DMS114 treated with DMSO at 0.1 percent for 48 hours (cell line): ENCODE data around the gene PHF13.
"Not testable (repeated sequence)": the region's sequence is repeated elsewhere in the genome, so short reads cannot be mapped to it uniquely, and the experiment has no call there.

Source experiments
- DNase-seq: peaks from one replicate; lab custom pipeline; 2025; ENCODE audit not compliant: unreplicated experiment; lab: John Stamatoyannopoulos, UW

The PHF13 gene

GRCh38 chr1:6586404-6586816 is 27.1 kb upstream of the PHF13 start:
- DNase-seq, result no peak

- DNase-seq, result no peak
These were observed 26.1 kb upstream of the PHF13 start for GRCh38 chr1:6587261-6588005.

- no peak for DNase-seq
These were observed 25.2 kb upstream of the PHF13 start for GRCh38 chr1:6588128-6588892.

DNA sequence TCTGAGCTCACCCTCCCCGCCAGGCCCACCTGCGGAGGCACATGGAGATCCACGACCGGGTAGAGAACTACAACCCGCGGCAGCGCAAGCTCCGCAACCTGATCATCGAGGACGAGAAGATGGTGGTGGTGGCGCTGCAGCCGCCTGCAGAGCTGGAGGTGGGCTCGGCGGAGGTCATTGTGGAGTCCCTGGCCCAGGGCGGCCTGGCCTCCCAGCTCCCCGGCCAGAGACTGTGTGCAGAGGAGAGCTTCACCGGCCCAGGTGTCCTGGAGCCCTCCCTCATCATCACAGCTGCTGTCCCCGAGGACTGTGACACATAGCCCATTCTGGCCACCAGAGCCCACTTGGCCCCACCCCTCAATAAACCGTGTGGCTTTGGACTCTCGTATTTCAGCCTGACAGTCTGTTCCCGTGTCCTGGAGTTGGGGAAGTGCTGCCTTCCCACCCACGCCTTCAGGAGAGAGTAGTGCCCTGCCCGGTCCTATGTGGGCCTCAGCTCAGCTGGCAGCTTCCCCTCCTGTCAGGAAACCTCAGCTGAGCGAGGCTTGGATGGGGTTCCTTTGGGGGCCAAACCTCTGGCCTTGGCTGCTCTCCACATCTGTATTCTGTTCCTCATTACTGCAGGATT is 24.5 kb upstream of the PHF13 start:
- no peak for DNase-seq

DNA sequence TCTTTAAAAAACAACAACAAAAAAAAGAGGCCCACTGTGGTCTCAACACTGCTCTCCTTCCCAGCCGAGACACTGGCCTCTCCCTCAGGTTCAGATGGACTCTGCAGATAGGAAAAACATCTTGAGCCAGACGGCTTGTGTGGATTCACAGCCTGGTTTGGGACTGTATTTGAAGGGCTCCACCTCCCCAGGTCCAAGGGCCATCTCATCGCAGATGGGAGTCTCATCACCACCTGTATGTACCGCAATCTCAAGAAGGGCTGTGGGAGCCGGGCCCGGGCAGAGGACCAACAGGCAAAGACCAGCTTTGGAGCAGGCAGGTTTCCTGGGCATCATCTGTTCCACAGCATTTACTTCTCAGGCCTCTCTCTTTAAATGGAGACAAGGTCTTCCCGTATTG is 23.5 kb upstream of the PHF13 start:
- no peak for DNase-seq

GRCh38 chr1:6591222-6591621 is 22.3 kb upstream of the PHF13 start:
- no peak for DNase-seq

GRCh38 chr1:6591644-6592043 is 21.9 kb upstream of the PHF13 start:
- no peak for DNase-seq

DNA sequence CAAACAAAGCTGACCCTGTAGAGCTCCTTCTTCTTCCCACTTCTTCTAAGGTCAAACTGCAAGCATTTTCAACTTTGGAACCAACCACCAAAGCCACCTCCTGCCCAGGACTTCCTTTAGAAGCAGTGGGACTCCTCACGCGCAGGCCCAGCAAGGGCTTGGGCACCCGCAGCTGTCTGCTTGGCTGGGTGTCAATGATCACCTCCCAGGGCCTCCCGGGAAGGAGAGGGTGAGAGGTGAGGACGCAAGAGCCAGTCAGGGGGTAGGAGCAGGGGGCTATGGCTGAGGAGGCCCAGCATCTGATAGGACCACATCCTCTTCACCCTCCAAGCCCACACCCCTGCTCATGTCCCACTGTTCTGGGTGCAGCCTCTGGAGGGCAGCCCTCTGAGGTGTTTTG is 21.1 kb upstream of the PHF13 start:
- no peak for DNase-seq

GRCh38 chr1:6592865-6593593 is 20.5 kb upstream of the PHF13 start:
- DNase-seq, result no peak

DNA sequence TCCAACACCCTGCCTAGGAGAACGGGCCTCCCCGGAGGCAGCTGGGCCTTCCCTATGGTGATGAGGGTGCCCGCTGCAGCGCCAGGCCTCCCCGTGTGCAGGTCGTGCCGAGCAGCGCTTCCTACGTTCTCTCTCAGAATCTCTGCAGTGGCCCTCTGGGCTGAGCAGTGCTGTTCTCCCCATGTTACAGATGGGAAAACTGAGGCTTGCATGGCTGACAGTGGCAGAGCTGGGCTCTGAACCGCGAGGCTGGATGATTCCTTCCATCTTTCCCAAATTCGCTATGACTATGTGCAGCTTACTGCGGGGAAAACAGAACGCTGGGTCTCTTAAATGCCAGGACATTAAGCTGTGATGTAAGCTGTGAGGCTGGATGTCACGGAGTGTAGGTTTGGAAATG is 19.7 kb upstream of the PHF13 start:
- DNase-seq, result no peak

- DNase-seq, result no peak
These were observed 18.4 kb upstream of the PHF13 start for GRCh38 chr1:6594977-6595740.

DNA sequence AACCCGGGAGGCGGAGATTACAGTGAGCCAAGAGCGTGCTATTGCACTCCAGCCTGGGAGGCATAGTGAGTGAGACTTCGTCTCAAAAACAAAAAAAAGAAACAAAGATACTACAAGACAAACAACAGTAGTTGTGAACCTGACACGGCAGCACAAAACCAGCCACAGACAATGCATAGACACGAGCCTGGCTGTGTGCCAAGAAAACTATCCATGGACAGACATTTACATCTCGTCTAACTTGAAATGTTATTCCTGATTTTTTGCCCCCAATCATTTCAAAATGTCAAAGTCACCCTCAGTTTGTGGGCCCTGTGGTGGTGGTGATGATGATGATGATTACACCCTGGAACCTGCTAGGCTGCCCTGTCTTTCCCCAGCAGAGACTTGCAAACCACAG is 17.2 kb upstream of the PHF13 start:
- no peak for DNase-seq

DNA sequence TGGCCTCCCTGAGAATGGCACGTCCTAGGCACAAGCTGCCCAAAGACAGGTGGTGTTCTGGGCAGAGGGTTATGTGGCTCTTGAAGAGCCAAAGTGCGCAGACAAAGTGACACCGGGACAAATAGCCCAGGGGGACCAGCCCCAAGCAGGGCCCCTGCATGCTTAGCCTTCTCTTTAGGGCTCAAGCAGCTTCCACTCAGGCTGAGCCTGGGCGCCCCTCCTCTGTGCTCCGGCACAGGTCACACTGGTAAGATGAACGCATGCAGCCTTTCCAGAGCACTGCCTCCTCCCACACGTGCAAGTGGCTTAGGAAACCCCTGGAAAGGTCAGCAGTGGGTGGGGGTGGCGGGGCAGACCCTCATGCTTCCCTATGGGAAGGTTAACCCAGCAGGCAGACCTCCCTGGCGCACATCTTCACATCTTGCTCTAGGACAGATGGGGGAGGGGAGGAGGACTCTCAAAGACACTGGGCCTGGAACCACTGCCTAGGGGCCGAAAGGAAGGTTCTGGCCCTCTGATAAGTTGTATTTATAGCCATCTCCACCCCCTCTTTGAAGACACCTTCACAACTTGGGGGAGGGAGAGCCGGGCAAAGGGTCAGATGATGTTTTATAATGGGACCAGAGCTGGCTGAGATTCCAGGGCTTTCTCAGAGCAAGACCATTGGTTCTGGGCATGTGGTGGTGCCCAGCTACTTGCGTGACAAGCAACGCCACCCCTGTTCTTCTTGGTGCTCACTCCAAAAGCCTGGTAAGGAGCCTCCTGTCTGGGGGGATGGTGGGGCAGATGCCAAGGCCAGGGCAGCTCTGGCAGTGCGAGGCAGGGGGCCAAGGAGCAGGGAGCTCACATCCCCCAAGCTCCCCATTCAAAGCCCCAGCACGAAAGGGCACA is 16.4 kb upstream of the PHF13 start:
- no peak for DNase-seq

DNA sequence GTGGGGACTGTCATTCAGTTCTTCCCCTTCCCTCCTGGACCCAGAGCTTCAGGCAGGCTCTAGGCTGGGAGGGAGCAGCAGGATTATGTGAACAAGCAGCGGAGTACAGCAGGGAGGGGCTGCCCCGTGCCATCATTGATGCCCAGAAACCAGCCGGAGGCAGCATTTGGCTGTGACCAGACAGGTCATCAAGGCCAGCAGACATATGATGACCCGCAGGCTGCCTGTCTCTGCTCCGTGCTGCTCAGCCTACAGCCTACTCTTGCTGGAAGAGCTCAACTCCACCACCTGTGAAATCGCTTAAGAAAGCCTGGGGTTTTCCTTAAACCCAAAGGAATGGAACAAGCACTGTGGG is 15.8 kb upstream of the PHF13 start:
- DNase-seq, result no peak

DNA sequence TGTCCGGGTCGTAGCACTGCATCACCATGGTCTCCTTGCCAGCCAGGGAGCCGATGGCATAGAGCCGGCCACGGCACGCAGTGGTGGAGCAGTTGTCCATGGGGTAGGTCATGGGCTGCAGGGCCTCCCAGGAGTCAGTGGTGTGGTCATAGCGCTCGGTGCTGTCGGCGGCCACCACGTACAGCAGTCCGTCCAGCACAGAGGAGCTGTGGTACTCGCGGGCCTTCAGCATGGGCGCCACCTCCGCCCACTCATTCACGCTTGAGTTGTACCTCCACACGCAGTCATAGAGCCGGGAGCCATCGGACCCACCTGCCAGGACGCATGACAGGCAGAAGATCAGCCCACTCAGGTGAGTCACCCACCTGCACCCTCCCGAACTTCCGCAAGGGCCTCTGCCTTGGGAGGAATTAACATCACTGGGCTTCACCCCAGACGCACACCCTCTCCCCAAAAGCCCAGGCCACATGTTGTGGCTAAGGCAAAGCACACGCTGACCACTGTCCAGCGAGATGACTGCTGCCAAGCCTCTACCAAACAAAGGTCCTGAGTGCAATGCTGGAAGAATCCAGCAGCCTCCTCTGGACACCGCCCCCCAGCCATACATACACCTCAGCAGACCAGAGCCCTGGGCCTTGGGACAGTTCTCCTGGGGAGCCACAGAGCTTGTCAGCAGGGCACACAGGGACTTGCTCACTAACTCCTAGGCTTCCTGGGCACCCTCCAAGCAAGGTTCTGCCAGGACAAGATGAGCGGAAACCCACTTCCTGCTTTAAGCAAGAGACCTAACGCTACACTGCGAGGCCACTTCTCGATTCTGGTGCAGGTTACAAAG is 14.2 kb upstream of the PHF13 start:
- DNase-seq, result no peak

DNA sequence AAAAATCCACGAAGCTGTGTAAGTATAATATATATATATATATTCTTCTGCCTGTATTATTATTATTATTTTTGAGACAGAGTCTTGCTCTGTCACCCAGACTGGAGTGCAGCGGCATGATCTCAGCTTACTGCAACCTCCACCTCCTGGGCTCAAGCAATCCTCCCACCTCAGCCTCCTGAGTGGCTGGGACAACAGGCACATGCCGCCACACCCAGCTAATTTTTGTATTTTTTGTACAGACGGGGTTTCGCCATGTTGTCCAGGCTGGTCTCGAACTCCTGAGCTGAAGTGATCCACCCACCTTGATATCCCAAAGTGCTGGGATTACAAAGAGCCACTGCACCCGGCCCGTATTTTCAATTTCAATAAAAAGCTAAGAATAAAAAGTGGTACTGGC is 13.5 kb upstream of the PHF13 start:
- DNase-seq, result not testable (repeated sequence)

GRCh38 chr1:6600410-6601048 is 13.0 kb upstream of the PHF13 start:
- no peak for DNase-seq
